GM18517 (cell line): Measurements from ENCODE around the gene CEP97.
"Not testable (repeated sequence)": the region's sequence is repeated elsewhere in the genome, so short reads cannot be mapped to it uniquely, and the experiment has no call there.

Source experiments
- ATAC-seq: cut with Tn5 transposase; IDR thresholded peaks from one replicate; pipeline ENCODE4 v1.9.1; 2021; ENCODE audit warnings: mild to moderate bottlenecking, moderate library complexity; ENCODE audit not compliant: unreplicated experiment

CEP97 gene

DNA sequence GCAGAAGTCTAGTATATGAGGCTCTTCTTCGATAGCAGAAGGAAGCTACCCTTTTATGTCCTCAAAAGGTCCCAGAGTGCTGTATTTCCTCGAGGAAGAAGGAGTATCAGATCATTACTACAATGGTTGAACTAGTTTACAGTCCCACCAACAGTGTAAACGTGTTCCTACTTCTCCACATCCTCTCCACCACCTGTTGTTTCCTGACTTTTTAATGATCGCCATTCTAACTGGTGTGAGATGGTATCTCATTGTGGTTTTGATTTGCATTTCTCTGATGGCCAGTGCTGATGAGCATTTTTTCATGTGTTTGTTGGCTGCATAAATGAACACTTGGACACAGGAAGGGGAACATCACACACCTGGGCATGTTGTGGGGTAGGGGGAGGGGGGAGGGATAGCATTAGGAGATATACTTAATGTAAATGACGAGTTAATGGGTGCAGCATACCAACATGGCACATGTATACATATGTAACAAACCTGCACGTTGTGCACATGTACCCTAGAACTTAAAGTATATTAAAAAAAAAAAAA is 53.4 kb downstream of the CEP97 start:
- ATAC-seq: not testable (repeated sequence)

DNA sequence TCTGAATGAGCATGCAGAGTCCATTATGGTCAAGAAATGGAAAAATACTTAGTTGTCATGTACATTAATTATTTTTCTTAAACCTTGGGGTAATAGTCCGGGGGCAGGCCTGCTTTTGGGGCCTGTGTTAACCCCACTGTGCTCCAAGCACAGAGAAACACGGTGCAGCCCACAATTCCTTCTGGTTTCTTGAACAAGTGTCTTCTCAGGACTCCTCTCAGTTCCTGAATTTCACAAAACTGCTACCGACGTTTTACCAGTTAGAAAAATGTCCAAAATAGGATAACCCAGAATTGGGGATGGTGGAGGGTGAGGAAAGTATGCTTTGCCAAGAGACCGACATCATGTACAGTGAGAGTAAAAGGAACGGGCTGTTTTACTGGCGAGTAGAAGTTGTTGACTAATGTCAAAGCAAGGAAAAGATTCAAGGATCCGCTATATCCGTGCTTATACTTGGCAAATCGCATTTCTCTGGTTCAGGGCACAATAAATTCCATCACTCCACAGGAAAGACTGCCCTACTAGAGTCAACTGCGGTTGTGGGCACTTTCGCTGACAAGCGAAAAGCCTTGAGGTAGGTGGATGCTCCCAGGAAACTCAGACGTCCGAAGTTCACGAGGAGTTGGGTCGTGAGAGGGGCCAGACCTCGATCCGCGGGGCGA is 54.1 kb downstream of the CEP97 start:
- no peak for ATAC-seq

DNA sequence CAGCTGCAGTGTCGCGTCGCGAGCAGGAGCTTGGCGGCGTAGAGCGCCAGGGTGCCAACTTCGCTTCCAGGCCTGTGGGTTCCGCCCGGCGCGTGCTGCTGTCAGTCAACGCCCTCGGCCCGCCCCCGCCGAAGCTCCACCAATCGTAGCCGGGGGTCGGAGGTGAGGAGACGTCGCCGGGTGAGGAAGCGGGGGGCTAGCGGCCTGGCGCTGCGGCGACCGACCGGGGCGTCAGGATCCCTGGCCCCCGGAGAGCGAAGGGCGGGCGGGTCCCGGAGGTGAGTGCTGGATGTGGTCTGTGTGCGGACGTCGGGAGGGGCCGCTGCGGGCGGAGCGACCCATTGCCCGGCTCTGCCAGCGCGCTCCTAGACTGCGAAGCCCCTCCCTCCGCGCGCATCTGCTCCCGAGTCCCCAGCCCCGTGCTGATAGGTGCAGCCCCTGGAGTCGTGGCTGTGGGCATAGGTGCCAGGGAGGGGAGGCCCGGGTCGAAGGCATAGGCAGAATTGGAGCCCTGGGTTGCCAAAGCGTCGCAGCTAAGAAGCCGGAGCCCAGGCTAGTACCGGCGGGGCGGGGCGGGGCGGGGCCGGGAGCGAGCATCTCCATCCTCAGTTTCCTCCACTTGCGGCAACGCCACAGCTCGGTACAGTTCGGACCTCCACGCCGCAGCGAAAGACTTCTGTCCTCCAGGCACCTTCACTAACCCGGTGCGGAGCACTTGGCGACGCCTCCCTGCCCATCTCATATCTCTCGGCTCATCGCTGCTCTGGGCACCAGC is 54.8 kb downstream of the CEP97 start, which contains the start of gene NXPE3:
TSS of gene NXPE3 (plus strand) at position 165 of the 775 bp plus-strand sequence. CDS start 6,386 bp downstream, outside the sequence.
- ATAC-seq: peak; percentile 97

DNA sequence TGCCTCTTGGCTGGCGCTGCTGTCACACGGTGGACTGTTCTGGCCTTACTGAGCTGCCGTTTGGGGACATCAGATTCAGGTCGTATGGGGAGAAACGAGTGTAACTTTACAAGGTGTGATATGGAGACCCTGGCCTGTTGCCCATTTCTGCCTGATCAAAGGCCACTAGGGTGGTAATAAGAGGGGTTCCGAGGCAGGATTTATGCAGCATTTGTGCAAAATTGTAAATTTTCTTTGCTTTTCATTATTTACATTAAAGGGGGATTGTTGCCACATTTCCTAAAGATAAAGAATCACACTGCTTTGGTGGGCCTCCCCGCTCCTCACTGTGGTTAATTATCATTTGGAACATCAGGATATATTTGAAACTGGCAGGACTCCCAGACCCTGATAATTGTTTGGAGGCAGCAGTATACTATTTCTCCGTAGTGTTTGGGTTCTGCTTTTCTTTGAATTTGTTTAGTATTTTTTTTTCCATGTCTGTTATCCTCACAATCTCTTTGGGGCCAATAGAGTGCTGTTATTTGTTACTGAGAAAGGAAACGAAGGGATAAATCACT is 55.5 kb downstream of the CEP97 start:
- ATAC-seq: peak; percentile 29

DNA sequence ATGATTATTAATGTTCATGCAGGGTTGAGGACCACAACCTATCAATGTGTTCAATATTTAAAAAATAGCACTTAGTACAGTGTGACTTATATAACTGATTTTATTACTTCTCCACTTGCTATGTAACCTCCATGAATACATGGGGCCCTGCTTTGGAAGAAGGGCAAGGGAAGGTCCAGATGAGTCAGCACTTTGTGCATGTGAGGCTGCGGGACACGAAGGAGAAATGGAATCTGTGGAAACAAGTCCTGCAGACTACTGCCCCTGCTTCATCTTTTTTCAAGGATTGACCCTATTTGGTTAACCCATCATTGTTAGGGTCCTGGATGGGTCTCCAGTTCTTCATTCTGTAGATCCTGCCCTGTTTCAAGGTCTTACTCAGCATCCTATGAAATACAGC is 56.2 kb downstream of the CEP97 start:
- no peak for ATAC-seq

DNA sequence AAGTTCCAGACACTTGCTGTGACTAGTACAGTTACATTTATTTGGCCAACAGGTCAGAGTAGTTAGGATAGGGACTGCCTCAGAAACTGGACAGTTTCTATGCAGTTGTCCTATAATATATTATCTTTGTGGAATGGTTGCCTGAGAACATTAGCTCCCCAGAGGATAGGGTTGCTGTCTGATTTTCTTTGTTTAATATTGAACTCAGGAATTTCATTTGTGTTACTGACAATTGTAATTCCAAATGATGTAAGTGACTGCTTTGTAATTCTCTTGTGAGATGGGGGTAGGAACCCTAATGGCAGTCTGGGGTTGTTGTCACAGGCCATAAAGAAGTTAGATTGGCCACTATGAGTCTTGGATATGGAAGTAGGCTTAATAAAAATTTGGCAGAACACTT is 56.8 kb downstream of the CEP97 start:
- ATAC-seq: no peak

DNA sequence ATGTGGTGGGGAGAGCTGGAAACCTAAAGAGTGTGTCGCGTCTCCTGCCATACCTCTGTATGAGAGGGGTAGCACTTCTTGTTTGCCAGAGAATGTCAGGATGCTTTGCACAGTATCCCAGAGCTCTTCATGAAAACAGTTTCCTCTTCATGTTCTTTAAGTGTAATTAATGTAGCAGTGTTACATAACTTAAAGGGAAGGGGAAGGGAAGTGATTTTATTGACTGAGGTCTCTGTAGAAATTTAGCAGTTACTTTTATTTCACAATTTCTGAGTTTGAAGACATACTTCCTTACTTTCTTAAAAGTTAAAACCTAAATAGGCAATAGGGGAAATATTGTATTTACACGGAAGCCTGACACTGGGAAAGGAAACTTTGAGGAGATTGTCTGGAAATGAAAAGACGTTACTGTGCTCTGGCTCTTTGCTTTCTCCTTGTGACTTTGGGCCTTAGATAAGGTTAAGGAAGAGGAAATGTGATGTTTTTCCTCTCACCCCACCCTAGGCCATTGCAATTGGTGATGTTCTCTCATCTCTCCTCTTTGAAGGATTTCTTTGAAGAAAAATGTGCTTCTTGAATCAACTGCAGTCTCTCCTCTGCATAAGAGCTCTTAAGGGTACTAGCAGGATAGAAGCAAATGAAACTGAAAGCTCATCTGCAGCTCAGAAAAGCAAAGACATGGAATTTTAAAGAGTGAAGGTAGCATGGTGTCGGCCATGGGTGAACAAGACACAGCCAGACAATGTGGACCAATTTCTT is 60.6 kb downstream of the CEP97 start:
- no peak for ATAC-seq

DNA sequence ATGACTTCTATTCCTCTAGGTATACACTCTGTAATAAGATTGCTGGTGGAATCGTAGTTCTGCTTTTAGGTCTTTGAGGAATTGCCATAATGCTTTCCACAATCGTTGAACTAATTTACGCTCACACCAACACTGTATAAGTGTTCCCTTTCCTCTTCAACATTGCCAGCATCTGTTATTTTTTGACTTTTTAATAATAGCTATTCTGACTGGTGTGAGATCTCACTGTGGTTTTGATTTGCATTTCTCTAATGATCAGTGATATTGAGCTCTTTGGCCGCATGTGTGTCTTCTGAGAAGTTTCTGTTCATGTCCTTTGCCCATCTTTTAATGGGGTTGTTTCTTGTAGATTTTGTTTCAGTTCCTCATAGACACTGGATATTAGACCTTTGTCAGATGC is 67.4 kb downstream of the CEP97 start:
- ATAC-seq: peak; percentile 98

DNA sequence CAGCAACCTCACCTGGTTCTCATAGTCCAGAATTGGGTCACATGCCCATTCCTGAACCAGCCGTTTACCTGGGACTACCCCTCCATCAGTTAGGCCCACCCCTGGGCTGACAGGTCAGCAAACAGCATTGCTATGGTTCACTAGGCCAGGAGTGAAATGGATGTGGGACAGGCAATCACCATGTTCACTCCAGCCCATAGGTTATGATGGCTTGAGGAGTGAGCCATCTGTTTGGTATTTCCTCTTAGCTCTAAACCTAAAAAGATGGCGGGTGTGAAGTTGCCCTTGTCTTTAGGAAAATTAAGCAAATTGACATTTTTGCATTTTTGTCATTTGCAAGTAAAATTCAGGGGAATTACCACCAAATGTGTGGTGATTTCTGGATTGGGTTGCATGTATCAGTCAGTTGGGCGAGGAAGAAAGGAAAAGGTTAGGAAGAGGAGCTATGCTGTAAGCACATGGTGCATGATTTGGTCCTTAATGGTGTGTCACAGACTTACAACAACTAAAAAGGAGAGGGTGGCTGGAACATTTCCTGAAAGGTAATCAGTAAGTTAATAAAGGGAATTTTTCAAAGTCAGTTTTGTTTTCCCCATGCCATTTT is 71.8 kb downstream of the CEP97 start:
- ATAC-seq: no peak

DNA sequence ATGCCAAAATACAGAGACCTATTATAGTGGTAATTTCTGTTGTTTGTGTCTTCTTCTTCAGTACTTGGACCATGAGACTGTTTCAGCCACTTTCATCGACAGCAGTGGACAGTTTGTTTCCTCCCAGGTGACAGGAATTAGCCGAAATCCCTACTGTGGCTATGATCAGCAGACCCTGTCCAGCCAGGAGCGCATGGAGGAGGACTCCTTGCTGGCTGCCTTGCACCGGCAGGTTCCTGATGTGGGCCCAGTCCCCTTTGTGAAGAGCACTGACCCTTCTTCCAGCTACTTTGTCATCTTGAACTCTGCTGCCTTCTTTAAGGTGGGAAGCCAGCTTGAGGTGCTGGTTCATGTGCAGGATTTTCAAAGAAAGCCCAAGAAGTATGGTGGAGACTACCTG is 76.8 kb downstream of the CEP97 start:
- ATAC-seq: no peak

DNA sequence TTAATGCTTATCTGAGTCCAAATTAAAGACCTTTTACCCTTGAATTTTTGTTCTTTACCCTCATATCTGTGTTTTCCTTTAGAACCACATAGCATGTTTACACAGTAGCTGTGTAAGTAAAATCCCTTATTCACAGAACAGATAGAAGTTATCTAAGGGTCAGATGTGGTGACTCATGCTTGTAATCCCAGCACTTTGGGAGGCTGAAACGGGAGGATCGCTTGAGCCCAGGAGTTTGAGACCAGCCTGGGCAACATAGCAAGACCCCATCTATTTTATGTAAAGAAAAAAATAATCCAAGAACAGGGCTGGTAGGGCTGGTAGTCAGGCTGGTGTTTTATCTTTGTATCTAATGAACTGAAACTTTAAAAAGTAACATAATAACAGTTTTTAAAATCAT is 77.8 kb downstream of the CEP97 start:
- ATAC-seq: no peak

DNA sequence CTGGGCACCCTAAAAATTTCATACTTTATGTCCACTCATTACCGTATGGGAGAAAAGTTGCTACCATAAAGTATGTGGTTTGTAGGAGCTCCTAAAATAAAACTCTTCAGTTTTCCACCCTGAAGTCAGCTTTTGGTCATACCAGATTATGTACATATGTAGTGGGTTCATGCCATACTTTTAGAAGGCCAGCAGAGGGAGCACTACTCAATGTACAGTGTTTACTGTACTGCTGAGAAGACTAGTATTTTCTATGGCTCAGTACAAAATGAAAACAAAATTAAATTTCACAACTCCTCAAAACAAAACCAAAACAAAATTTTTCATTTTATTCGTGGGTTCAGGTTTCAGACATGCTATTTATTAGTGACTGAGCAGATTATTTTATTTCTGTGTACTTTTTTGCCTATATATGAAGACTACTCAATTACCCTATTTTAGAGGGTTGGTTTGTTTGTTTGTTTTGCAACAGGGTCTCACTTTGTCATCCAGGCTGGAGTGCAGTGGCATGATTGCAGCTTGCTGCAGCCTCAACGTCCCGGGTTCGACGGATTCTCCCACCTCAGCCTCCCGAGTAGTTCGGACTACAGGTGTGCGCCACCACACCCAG is 78.9 kb downstream of the CEP97 start:
- ATAC-seq: peak; percentile 95

DNA sequence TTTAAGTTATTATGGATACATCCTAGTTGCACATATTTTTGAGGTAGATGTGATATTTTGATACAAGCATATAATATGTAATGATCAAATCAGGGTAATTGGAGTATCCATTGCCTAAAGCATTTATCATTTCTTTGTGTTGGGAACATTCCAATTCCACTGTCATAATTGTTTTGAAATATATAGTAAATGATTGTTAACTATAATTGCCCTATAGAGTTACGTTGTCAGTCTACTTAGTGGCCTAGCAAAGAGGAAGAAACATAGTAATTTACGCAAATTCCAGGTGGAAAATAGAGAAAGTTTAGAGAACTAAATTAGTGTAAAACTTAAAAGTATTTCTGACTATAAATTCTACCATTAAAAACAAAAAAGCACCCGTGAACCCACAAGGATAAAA is 79.5 kb downstream of the CEP97 start:
- ATAC-seq: no peak

DNA sequence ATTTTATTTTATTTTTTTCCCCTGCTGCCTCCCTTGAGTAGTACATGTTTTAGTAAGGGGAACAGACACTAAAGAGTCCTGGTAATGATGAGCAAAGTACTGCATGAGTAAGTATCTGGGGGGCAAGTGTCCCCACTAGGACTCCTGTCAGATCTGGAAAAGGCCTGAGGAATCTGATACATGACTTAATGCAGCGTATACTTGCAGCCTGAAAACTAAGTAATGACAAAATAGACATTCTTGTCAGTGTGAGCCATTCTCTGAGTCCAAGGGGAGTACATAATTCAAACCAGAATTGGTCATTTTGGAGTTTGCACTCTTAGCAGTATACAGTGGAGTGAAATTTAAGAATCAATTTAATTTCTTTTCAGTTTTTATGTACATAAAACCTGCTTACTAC is 82.1 kb downstream of the CEP97 start:
- ATAC-seq: no peak

DNA sequence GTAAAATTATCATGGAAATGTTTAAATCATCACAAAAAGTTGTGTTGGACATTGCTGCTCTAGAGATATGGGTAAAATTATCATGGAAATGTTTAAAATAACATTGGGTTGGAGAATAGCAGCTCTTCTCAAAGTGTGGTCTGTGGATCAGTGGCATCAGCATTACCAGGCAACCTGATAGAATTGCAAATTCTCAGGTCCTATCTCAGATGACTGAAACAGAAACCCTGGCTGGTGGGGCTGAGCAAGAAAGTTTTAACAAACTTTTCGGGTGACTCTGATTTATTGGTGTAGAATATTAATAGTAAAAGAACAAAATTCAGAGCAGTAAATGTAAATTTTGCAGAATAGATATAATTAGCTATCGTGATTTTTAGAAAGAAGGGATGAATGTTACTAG is 83.5 kb downstream of the CEP97 start:
- ATAC-seq: peak; percentile 58

DNA sequence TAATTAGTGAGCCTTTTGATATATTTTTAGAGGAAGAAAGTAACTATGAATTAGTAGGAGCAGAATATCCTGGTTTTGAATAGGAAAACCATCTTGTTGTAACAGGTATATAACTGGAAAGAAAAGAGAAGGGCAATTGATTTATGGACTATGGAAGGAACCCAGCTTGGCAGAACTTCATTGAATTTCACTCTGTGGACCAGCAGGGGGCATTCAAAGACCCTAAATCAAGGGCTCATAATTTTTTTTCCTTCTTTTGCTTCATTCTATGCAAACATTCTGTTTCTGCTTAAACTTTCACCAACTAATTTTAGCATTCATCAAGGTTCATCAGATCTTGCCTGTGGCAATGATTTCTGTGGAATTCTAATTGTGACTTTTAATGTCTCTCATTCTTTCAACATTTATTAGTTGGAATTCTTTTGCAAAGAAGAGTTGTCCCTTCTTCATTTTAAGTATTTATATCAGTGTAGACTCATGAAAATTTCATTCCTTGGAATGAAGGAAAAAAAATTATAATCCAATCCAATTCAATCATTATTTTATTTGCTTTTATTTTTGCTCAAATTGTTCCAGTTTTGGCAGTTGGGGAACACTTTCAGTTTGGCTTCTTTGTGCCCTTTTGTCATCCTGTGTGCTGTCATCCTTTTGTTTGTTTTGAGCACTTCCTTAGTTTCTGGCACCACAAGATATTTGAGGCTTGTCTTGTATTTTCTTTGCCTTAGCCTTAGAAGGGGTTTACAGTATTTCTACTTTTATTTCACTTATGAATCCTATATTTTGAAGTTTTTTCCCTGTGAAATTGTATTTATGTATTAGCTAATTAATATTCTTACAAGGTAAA is 85.0 kb downstream of the CEP97 start:
- ATAC-seq: peak; percentile 33

DNA sequence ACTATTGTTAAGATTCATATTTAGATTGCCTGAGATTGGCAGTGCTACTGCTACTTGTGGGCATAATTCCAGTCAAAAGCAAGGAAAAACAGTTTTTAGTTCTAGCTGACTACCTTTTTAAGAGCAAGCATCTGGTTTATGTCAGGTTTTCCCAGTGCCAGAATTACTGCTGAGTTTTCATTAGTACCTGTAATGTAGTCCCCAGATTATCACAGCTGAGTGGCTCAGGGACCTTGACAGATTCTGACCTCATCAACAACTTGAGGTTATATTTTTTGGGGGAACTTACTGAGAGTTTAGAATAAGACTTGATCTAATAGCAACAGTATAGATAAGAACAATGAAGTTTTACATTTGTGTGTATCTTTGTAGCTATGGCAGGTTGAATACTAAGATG is 85.6 kb downstream of the CEP97 start:
- no peak for ATAC-seq

DNA sequence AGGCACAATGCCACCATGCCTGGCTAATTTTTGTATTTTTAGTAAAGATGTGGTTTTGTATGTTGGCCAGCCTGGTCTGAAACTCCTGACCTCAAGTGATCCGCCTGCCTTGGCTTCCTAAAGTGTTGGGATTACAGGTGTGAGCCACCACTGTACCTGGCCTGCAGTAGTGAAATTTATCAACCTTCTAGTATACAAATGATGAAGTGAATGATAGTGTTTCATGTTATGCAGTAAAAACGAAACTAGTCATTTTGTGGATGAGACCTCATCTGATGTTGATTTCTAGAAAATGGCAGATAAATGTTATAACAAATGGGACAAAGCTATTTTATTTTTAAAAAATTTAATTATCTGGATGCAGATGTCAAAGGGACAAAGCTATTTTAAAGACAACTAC is 87.5 kb downstream of the CEP97 start:
- no peak for ATAC-seq

DNA sequence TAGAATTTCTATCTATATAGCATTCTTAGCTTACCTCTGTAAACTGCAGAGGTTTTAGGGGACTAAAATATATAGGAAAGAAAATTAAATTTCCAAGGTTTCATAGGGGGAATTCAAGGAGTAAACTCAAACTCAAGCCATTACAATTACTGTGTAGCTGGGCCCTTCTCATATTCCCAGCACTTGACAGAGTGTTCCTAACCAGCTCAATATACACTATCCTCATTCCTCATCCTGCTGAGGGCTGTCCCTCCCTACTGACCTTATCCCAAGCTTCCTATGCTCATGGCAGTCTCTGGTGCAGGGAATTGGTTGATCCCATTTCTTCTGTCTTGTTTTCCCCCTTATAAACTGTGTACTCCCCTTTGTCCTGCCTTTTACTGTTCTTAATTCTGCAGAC is 88.5 kb downstream of the CEP97 start:
- no peak for ATAC-seq
